GM19455 (cell line): ENCODE data around the gene HIGD1A.

ENCODE experiments used
- ATAC-seq: cut with Tn5 transposase; IDR thresholded peaks from one replicate; pipeline ENCODE4 v1.9.1; 2021; ENCODE audit not compliant: unreplicated experiment

HIGD1A gene

DNA sequence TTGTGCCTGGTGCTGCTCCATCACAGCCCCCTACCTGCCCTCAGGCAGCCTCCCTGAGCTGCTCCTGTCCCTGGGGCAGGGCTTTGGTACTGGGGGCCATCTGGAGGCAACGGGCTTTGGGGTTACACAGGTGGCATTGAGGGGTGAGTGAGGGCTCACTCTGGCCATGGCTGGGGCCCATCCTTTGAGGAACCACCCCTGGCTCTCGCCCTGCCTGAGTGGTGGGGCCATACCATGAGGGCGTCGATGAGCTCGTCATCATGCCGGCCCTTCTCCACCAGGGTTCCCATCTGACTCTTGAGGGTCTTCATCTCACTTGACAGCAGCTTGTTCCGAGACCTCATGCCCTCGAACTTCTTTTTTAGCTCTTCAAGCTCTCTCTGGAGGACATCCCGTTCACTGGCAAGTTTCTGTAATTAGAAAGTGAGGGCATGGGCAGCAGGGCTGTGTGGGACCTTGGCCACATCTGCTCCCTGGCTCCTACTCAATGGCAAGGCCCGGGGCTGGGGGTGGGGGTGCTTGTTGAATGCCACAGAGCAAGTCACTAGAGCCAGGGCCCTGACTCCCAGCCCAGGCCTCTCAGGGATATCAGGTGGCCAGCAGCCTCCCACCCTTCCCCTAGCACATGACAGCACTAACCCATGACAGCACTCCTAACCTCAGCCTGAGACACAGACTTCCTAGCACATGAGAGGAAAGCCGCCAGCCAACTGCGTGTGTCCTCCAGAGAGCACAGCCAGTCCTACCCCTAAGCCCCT lies 64.7 kb downstream of the HIGD1A start:
- no peak for ATAC-seq

- no peak for ATAC-seq
Measured at GRCh38 chr3:42736531-42736930, 67.8 kb downstream of the HIGD1A start.

DNA sequence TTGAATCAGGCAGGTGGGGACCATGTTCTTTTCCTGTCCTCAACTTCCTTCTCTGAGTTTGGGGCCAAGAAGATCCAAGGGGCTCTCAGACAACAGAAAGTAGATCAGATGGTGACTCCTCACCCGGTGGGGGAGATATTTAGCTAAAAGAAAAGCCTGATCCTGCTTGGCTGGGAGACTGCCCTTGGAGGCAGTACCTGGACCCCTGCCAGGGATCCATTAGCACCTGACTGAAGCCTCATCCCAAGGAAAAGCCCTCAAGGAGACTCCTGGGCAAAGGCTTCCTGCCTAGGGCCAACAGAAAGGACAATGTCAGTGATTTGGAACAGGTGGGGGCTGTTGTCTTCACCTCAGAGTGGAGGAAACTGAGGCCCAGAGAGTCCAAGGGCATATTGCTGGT lies 68.2 kb downstream of the HIGD1A start:
- no peak for ATAC-seq

DNA sequence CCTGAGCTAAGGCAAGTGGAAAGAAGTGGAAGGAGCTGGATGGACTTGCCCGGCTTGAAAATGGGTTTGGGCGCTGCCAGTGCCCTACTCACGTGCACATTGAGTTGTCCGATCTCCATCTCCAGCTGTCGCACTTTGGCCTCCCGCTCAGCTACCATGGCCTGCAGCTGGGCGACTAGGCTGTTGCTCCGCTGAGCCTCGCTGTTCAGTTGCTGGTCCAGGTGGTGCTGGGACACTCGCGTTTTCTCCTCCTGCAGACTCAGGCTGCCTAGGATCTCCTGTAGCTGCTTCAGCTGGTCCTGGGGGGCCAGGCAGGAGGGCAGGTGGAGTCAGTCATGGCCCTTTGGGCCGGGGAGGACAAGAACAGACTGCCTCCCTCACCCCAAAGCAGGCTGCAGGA lies 68.7 kb downstream of the HIGD1A start:
- no peak for ATAC-seq

DNA sequence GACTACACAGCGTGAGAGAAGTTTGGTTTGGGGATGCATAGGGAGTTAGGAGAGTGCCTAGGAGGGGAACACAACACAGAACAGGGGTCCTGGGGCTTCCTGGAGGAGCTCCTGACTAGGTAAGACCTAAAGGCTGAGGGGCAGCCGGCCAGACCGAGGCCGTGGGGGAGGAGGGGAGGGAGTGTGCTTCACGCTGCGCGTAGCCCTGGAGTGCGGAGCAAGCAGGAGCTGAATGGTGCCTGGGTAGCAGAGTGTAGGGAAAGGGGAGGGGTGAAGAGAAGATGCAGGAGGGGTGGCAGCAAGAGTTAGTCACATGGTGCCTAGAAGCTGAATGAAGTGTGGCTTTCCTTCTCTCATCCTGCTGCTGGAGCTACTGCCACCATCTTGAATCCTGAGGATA lies 69.3 kb downstream of the HIGD1A start:
- ATAC-seq: no peak

- ATAC-seq: no peak
Measured at GRCh38 chr3:42734263-42734860, 69.9 kb downstream of the HIGD1A start.

GRCh38 chr3:42733501-42734262 lies 70.6 kb downstream of the HIGD1A start:
- no peak for ATAC-seq
